SKM-1 treated with dmso at 0.1 percent for 144 hours (cell line): ENCODE data around the gene ZSWIM6.

Source experiments
- DNase-seq: peaks from one replicate; lab custom pipeline; 2025; ENCODE audit not compliant: unreplicated experiment; lab: John Stamatoyannopoulos, UW

ZSWIM6 gene

GRCh38 chr5:61438298-61438970 lies 106.4 kb downstream of the ZSWIM6 start:
- DNase-seq = no peak

- DNase-seq = no peak
Measured at GRCh38 chr5:61440086-61440485, 108.0 kb downstream of the ZSWIM6 start.

- no peak for DNase-seq
Measured at GRCh38 chr5:61440596-61440995, 108.5 kb downstream of the ZSWIM6 start.

GRCh38 chr5:61441742-61442141 lies 109.7 kb downstream of the ZSWIM6 start:
- DNase-seq = no peak

- DNase-seq = no peak
Measured at GRCh38 chr5:61447780-61448495, 115.9 kb downstream of the ZSWIM6 start.

- no peak for DNase-seq
Measured at GRCh38 chr5:61449804-61450492, 117.9 kb downstream of the ZSWIM6 start.

GRCh38 chr5:61450493-61451279 lies 118.6 kb downstream of the ZSWIM6 start:
- DNase-seq = no peak

- no peak for DNase-seq
Measured at GRCh38 chr5:61455179-61456006, 123.3 kb downstream of the ZSWIM6 start.

GRCh38 chr5:61460471-61460870 lies 128.4 kb downstream of the ZSWIM6 start:
- no peak for DNase-seq

- no peak for DNase-seq
Measured at GRCh38 chr5:61461417-61461816, 129.4 kb downstream of the ZSWIM6 start.

GRCh38 chr5:61461926-61462325 lies 129.9 kb downstream of the ZSWIM6 start:
- DNase-seq = no peak

- no peak for DNase-seq
Measured at GRCh38 chr5:61463596-61463995, 131.5 kb downstream of the ZSWIM6 start.

GRCh38 chr5:61464512-61464911 lies 132.5 kb downstream of the ZSWIM6 start:
- no peak for DNase-seq

GRCh38 chr5:61465066-61465465 lies 133.0 kb downstream of the ZSWIM6 start:
- DNase-seq = no peak

- no peak for DNase-seq
Measured at GRCh38 chr5:61465496-61465895, 133.4 kb downstream of the ZSWIM6 start.

- no peak for DNase-seq
Measured at GRCh38 chr5:61466017-61466416, 134.0 kb downstream of the ZSWIM6 start.

GRCh38 chr5:61467766-61468482 lies 135.9 kb downstream of the ZSWIM6 start:
- DNase-seq = no peak

- no peak for DNase-seq
Measured at GRCh38 chr5:61468483-61468865, 136.4 kb downstream of the ZSWIM6 start.

- no peak for DNase-seq
Measured at GRCh38 chr5:61471352-61471751, 139.3 kb downstream of the ZSWIM6 start.
